Measurements from ENCODE around the gene SYT2. TPM values are rescaled to one million over a fixed set of nuclear protein-coding genes. Genes with fewer than 3 reads are reported as not detected.

Gene SYT2
- total RNA-seq, 4 donors from 2014 or later, result 0.19 TPM; not detected in 3

DNA sequence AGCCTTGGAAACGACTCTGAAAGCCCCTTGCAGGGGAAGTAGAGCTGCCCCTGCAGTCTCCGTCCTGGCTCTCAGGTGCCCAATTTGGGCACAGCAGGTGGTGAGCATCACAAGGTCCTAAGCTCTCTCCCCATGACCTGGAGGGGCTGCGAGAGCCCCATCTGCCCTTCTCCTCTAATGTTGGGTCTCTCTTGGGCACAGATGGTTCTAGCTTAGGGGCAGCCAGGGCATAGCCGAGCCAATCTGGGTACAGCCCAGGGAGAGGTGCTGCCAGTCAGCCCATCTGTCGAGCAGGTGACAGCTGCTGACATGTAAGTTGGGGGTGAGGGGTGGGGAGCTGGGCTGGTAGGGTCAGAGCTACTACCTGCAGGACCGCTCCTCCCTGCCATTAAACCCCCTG lies 50.7 kb downstream of the SYT2 start:
- TF ChIP-seq, protein P1, sequence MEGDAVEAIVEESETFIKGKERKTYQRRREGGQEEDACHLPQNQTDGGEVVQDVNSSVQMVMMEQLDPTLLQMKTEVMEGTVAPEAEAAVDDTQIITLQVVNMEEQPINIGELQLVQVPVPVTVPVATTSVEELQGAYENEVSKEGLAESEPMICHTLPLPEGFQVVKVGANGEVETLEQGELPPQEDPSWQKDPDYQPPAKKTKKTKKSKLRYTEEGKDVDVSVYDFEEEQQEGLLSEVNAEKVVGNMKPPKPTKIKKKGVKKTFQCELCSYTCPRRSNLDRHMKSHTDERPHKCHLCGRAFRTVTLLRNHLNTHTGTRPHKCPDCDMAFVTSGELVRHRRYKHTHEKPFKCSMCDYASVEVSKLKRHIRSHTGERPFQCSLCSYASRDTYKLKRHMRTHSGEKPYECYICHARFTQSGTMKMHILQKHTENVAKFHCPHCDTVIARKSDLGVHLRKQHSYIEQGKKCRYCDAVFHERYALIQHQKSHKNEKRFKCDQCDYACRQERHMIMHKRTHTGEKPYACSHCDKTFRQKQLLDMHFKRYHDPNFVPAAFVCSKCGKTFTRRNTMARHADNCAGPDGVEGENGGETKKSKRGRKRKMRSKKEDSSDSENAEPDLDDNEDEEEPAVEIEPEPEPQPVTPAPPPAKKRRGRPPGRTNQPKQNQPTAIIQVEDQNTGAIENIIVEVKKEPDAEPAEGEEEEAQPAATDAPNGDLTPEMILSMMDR (IDR thresholded peaks at IDR 0.05; ENCODE audit: low read depth), result no peak

DNA sequence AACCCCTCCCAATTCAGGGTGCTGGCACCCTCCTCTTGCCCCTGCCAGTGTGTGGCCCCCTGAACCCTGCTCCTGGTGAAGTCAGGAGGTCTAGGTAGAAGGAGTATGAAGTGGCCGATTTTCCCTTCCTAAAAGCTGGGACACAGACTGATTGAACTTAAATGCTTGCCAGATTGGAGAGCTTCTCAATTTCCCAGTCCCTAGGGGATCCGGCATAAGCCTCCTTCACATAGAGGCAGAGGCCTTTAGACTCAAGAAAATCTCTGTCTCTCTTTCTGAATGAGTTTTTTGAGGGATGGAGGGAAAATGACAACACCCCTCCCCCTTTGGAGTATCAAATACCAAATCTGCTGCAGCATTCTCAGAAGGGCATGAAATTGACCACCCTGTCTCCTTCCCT lies 51.5 kb downstream of the SYT2 start:
- TF ChIP-seq, protein P1 (IDR thresholded peaks at IDR 0.05; ENCODE audit: low read depth), result no peak

DNA sequence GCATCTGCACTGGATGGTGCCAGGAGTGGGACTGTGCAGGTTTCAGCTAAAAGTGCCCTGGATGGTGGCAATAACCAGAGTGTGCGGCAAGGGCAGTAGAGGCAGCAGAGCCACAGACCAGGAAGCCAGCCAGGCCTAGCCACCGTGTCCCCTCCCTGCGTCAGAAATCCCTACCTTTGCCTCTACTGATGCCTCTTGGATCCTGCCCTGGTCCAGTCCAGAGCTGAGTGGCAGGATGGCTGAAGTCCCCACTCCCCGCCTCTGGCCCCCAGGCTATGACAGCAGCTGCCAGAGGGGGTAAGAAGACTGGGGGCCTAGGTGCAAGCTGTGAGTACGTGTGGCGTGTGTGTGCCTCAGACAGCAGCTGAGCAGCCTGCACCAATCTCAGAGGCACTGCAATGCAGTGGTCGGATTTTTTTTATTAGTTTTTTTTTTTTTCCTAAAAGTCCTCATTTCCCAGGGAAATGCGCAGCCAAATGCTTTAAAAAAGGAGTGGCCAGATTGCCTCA lies 51.9 kb downstream of the SYT2 start:
- TF ChIP-seq, protein P1 (IDR thresholded peaks at IDR 0.05; ENCODE audit: low read depth), result no peak

DNA sequence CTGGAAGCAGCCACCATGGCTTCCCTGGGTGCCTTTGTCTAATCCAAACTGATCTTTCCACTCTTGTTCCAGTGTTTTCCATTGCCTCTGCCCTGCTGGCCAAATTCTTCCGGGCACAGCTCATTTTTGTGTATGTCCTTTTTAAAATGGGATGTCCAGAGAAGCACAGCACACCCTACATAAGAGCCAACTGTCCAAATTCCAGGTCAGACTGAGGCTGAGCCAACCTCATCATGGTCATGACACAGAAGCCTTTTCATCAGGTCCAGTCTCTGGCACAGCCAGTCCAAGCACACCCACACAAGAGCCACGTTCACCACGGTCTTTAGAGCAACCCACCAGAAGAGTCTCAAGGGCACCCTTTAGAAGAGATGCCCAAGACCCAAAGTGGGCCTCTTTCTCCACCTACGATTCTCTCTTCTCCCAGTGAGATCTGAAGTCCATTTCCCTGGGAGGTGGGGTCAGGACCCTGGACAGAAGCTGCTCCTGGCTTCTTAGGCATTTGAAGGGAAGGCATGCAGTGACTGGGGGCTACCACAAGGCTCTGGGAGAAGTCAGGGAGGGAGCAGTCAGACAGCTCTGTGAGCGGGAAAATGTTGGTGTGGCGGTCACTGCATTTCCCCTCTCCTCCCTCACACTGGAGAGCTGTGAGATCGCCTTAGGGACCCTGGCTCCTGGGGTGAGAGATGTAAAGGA lies 53.2 kb downstream of the SYT2 start:
- TF ChIP-seq, protein P1 (IDR thresholded peaks at IDR 0.05; ENCODE audit: low read depth), result no peak

DNA sequence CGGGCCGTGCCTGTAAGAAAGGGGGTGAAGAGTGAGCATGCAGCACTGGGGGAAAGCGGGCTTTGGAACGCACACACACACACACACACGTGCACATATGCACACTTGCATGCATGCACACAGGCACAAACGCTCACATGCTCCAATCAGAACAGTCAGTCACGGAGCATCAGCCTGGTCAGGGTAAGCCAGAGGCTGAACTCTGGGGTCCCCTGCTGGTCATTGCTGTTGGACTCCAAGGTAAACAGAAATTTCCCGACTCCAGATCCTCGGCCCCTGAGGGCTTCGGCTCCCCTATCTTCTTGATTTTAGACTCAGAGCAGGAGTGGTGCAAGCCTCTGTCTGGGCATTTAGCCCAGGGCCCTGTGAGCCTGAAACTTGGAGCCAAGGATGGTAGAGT lies 54.2 kb downstream of the SYT2 start:
- TF ChIP-seq, protein P1 (IDR thresholded peaks at IDR 0.05; ENCODE audit: low read depth), result no peak

DNA sequence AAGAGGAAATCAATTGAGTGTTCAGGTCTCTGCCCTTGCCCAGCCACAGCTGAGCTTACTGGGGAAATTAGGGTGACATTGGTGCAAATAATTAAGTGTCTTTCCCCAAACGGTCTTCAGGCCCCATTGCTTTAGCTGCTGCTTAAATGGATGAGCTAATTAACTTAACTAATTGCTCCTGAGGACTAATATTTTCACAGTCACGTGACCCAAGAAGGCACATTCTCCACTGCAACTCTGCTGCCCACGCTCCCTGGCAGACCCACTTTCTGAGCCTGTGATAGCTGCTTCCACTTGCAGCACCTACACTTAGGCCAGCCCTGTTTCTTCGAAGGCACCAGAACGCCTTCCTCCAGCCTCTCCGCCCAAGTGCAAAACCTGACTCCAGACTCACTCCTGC lies 56.2 kb downstream of the SYT2 start:
- TF ChIP-seq, protein P1 (IDR thresholded peaks at IDR 0.05; ENCODE audit: low read depth), result no peak

DNA sequence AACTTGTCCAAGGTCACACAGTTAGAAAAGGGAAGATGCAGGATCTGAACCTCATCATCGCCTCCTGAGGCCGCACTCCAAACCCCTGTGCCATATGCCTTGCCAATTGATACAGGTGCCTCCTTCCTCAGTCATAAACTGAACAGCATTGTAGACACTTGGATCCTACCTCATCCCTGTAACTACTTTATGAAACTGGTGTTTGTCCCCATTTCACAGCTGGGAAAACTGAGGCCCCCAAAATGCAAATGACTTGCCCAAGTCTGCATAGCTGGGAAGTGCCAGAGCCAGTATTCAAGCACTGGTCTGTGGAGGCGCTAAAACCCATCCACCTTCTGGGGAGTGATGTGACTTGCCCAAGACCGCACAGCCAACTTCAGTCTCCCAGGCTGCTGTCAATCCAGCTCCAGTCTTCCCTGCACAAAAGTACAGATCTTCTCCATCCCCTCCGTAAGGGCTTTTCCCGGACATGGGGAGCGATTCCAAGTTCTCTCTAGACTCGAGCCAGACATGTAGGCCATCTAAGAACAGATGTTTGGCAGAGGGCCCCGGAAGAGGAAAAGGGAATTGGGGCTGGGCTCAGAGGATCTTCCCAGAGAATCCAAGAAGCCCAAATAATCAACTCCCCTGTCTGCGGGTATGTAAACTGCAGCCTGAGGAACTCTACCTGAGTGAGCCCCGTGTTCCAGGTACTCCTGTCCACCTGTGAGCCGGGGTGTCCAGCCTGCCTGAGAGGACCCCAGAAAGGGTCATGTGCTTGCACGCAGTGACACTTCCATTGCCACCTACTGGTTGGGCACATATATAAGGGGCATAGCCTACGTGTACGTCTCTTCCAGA lies 60.5 kb downstream of the SYT2 start:
- TF ChIP-seq, protein P1 (IDR thresholded peaks at IDR 0.05; ENCODE audit: low read depth), result no peak

Data from subcutaneous adipose tissue (tissue), 4 donors.